Uterus (tissue), 2 donors: ENCODE measurements around the gene FHAD1.

Experiments
- POLR2A ChIP-seq, 2 donors: fragments of 450-650 bp; IDR thresholded peaks; one replicate each; pipeline ENCODE4 v1.6.1; 2016; ENCODE audit warnings: antibody characterized with exemption in 2 of 2, mild to moderate bottlenecking in 1 of 2, moderate library complexity in 1 of 2
- TF ChIP-seq, protein P1 (sequence below), 4 experiments: fragments of 200-600 bp in 2 of 4; fragments of 450-650 bp in 2 of 4; sonication (generic) in 2 of 4; IDR thresholded peaks; one replicate each; pipeline ENCODE4 v1.5.1; 2016 to 2019; ENCODE audit warnings: antibody characterized with exemption in 4 of 4, mild to moderate bottlenecking in 2 of 4, moderate library complexity in 1 of 4

DNA sequence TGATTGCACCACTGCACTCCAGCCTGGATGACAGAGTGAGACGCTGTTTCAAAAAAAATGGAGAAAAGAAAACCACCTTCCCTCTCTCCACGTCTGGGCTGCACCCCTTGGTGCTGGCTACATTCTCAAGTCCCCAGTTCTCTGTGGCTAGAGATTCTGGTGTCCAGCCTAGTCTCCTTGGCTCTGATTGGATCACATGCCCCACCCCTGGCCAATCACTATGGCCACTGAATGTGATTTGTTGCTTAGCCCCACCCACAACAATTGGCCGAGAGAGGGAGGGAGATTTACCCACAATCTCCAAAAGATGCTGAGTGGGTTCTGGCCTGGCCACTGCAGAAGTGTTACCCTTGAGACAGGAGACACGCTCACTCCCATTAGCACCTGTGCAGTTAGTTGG, 39.4 kb downstream of the FHAD1 start:
- TF ChIP-seq, protein P1, sequence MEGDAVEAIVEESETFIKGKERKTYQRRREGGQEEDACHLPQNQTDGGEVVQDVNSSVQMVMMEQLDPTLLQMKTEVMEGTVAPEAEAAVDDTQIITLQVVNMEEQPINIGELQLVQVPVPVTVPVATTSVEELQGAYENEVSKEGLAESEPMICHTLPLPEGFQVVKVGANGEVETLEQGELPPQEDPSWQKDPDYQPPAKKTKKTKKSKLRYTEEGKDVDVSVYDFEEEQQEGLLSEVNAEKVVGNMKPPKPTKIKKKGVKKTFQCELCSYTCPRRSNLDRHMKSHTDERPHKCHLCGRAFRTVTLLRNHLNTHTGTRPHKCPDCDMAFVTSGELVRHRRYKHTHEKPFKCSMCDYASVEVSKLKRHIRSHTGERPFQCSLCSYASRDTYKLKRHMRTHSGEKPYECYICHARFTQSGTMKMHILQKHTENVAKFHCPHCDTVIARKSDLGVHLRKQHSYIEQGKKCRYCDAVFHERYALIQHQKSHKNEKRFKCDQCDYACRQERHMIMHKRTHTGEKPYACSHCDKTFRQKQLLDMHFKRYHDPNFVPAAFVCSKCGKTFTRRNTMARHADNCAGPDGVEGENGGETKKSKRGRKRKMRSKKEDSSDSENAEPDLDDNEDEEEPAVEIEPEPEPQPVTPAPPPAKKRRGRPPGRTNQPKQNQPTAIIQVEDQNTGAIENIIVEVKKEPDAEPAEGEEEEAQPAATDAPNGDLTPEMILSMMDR (IDR thresholded peaks at IDR 0.05): no peak
- TF ChIP-seq POLR2A (IDR thresholded peaks at IDR 0.05): no peak
